KOPT-K1 (cell line): ENCODE results near the gene PROC.

Experiments used
- H3K27ac ChIP-seq: fragments of 200-600 bp; sonication (generic); 2 replicates; pipeline ENCODE4 v1.5.1; 2016; ENCODE audit warnings: antibody characterized with exemption, mild to moderate bottlenecking, low read depth, low read length; ENCODE audit not compliant: poor library complexity, severe bottlenecking
- H3K36me3 ChIP-seq: fragments of 200-600 bp; sonication (generic); 2 replicates; pipeline ENCODE4 v1.5.1; 2017; ENCODE audit warnings: antibody characterized with exemption, mild to moderate bottlenecking, low read length, moderate library complexity; ENCODE audit not compliant: insufficient read depth
- H3K9me3 ChIP-seq: fragments of 200-600 bp; sonication (generic); 2 replicates; pipeline ENCODE4 v1.5.1; 2017; ENCODE audit warnings: antibody characterized with exemption, low read length, mild to moderate bottlenecking; ENCODE audit not compliant: insufficient read depth, poor library complexity, severe bottlenecking

PROC gene

GRCh38 chr2:127417406-127417805 lies 821 bp upstream of the PROC start:
- Histone ChIP-seq H3K36me3 (no peaks in the 10 kb centered on the region), H3K9me3 (no peaks in the 10 kb centered on the region), H3K27ac (peak overlapping the region; percentile 86)

DNA sequence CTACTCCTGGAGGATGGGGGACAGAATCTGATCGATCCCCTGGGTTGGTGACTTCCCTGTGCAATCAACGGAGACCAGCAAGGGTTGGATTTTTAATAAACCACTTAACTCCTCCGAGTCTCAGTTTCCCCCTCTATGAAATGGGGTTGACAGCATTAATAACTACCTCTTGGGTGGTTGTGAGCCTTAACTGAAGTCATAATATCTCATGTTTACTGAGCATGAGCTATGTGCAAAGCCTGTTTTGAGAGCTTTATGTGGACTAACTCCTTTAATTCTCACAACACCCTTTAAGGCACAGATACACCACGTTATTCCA lies 844 bp downstream of the PROC start:
- H3K27ac ChIP-seq: no peak overlapping the region
- no peaks in the 10 kb centered on the region for H3K9me3 ChIP-seq
- no peaks in the 10 kb centered on the region for H3K36me3 ChIP-seq

DNA sequence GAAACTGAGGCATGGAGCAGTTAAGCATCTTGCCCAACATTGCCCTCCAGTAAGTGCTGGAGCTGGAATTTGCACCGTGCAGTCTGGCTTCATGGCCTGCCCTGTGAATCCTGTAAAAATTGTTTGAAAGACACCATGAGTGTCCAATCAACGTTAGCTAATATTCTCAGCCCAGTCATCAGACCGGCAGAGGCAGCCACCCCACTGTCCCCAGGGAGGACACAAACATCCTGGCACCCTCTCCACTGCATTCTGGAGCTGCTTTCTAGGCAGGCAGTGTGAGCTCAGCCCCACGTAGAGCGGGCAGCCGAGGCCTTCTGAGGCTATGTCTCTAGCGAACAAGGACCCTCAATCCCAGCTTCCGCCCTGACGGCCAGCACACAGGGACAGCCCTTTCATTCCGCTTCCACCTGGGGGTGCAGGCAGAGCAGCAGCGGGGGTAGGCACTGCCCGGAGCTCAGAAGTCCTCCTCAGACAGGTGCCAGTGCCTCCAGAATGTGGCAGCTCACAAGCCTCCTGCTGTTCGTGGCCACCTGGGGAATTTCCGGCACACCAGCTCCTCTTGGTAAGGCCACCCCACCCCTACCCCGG lies 1.3 kb downstream of the PROC start:
- Histone ChIP-seq H3K9me3 (no peaks in the 10 kb centered on the region), H3K27ac (no peak overlapping the region), H3K36me3 (no peaks in the 10 kb centered on the region)

- no peak overlapping the region for H3K27ac ChIP-seq
- H3K36me3 ChIP-seq: no peaks in the 10 kb centered on the region
- H3K9me3 ChIP-seq: no peaks in the 10 kb centered on the region
Measured at GRCh38 chr2:127420039-127420864, 2.0 kb downstream of the PROC start.

DNA sequence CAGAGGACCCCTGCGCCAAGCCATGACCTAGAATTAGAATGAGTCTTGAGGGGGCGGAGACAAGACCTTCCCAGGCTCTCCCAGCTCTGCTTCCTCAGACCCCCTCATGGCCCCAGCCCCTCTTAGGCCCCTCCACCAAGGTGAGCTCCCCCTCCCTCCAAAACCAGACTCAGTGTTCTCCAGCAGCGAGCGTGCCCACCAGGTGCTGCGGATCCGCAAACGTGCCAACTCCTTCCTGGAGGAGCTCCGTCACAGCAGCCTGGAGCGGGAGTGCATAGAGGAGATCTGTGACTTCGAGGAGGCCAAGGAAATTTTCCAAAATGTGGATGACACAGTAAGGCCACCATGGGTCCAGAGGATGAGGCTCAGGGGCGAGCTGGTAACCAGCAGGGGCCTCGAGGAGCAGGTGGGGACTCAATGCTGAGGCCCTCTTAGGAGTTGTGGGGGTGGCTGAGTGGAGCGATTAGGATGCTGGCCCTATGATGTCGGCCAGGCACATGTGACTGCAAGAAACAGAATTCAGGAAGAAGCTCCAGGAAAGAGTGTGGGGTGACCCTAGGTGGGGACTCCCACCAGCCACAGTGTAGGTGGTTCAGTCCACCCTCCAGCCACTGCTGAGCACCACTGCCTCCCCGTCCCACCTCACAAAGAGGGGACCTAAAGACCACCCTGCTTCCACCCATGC lies 3.0 kb downstream of the PROC start:
- no peaks in the 10 kb centered on the region for H3K9me3 ChIP-seq
- H3K27ac ChIP-seq: no peak overlapping the region
- no peaks in the 10 kb centered on the region for H3K36me3 ChIP-seq

GRCh38 chr2:127421871-127422558 lies 3.8 kb downstream of the PROC start:
- Histone ChIP-seq H3K36me3 (no peaks in the 10 kb centered on the region), H3K9me3 (no peaks in the 10 kb centered on the region), H3K27ac (no peak overlapping the region)

GRCh38 chr2:127422559-127423477 lies 4.6 kb downstream of the PROC start:
- Histone ChIP-seq H3K27ac (no peak overlapping the region), H3K36me3 (no peaks in the 10 kb centered on the region), H3K9me3 (no peaks in the 10 kb centered on the region)

DNA sequence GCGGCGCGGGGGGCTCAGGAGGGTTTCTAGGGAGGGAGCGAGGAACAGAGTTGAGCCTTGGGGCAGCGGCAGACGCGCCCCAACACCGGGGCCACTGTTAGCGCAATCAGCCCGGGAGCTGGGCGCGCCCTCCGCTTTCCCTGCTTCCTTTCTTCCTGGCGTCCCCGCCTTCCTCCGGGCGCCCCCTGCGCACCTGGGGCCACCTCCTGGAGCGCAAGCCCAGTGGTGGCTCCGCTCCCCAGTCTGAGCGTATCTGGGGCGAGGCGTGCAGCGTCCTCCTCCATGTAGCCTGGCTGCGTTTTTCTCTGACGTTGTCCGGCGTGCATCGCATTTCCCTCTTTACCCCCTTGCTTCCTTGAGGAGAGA lies 5.2 kb downstream of the PROC start:
- H3K36me3 ChIP-seq: no peaks in the 10 kb centered on the region
- no peaks in the 10 kb centered on the region for H3K9me3 ChIP-seq
- H3K27ac ChIP-seq: no peak overlapping the region

DNA sequence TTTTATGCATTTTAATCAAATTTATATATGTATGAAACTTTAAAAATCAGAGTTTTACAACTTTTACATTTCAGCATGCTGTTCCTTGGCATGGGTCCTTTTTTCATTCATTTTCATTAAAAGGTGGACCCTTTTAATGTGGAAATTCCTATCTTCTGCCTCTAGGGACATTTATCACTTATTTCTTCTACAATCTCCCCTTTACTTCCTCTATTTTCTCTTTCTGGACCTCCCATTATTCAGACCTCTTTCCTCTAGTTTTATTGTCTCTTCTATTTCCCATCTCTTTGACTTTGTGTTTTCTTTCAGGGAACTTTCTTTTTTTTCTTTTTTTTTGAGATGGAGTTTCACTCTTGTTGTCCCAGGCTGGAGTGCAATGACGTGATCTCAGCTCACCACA lies 5.7 kb downstream of the PROC start:
- Histone ChIP-seq H3K9me3 (no peaks in the 10 kb centered on the region), H3K36me3 (no peaks in the 10 kb centered on the region), H3K27ac (no peak overlapping the region)

DNA sequence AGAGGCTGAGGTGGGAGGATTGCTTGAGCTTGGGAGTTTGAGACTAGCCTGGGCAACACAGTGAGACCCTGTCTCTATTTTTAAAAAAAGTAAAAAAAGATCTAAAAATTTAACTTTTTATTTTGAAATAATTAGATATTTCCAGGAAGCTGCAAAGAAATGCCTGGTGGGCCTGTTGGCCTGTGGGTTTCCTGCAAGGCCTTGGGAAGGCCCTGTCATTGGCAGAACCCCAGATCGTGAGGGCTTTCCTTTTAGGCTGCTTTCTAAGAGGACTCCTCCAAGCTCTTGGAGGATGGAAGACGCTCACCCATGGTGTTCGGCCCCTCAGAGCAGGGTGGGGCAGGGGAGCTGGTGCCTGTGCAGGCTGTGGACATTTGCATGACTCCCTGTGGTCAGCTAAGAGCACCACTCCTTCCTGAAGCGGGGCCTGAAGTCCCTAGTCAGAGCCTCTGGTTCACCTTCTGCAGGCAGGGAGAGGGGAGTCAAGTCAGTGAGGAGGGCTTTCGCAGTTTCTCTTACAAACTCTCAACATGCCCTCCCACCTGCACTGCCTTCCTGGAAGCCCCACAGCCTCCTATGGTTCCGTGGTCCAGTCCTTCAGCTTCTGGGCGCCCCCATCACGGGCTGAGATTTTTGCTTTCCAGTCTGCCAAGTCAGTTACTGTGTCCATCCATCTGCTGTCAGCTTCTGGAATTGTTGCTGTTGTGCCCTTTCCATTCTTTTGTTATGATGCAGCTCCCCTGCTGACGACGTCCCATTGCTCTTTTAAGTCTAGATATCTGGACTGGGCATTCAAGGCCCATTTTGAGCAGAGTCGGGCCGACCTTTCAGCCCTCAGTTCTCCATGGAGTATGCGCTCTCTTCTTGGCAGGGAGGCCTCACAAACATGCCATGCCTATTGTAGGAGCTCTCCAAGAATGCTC lies 6.6 kb downstream of the PROC start:
- H3K27ac ChIP-seq: no peak overlapping the region
- H3K9me3 ChIP-seq: no peaks in the 10 kb centered on the region
- no peaks in the 10 kb centered on the region for H3K36me3 ChIP-seq

DNA sequence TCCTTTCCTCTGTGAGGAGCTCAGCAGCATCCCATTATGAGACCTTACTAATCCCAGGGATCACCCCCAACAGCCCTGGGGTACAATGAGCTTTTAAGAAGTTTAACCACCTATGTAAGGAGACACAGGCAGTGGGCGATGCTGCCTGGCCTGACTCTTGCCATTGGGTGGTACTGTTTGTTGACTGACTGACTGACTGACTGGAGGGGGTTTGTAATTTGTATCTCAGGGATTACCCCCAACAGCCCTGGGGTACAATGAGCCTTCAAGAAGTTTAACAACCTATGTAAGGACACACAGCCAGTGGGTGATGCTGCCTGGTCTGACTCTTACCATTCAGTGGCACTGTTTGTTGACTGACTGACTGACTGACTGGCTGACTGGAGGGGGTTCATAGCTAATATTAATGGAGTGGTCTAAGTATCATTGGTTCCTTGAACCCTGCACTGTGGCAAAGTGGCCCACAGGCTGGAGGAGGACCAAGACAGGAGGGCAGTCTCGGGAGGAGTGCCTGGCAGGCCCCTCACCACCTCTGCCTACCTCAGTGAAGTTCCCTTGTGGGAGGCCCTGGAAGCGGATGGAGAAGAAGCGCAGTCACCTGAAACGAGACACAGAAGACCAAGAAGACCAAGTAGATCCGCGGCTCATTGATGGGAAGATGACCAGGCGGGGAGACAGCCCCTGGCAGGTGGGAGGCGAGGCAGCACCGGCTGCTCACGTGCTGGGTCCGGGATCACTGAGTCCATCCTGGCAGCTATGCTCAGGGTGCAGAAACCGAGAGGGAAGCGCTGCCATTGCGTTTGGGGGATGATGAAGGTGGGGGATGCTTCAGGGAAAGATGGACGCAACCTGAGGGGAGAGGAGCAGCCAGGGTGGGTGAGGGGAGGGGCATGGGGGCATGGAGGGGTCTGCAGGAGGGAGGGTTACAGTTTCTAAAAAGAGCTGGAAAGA lies 7.6 kb downstream of the PROC start:
- no peak overlapping the region for H3K27ac ChIP-seq
- H3K9me3 ChIP-seq: no peaks in the 10 kb centered on the region
- no peaks in the 10 kb centered on the region for H3K36me3 ChIP-seq

DNA sequence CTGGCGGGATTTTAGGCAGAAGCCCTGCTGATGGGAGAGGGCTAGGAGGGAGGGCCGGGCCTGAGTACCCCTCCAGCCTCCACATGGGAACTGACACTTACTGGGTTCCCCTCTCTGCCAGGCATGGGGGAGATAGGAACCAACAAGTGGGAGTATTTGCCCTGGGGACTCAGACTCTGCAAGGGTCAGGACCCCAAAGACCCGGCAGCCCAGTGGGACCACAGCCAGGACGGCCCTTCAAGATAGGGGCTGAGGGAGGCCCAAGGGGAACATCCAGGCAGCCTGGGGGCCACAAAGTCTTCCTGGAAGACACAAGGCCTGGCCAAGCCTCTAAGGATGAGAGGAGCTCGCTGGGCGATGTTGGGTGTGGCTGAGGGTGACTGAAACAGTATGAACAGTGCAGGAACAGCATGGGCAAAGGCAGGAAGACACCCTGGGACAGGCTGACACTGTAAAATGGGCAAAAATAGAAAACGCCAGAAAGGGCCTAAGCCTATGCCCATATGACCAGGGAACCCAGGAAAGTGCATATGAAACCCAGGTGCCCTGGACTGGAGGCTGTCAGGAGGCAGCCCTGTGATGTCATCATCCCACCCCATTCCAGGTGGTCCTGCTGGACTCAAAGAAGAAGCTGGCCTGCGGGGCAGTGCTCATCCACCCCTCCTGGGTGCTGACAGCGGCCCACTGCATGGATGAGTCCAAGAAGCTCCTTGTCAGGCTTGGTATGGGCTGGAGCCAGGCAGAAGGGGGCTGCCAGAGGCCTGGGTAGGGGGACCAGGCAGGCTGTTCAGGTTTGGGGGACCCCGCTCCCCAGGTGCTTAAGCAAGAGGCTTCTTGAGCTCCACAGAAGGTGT lies 8.5 kb downstream of the PROC start:
- Histone ChIP-seq H3K36me3 (no peaks in the 10 kb centered on the region), H3K27ac (no peak overlapping the region), H3K9me3 (no peaks in the 10 kb centered on the region)
